Hematopoietic multipotent progenitor cell treated with erythropoietin and hydrocortisone succinate and interleukin-3 and kit ligand, for 15 days (in vitro differentiated cells): Measurements from ENCODE around the gene GRIN2A.

Source experiments
- DNase-seq: peaks from one replicate; pipeline ENCODE4 v3.0.0-alpha.2; 2015; ENCODE audit warnings: low spot score

GRIN2A gene

GRCh38 chr16:9817586-9817985 is 364.6 kb downstream of the GRIN2A start:
- DNase-seq = no peak

- DNase-seq = no peak
Measured at GRCh38 chr16:9816644-9817043, 365.6 kb downstream of the GRIN2A start.

- DNase-seq = no peak
Measured at GRCh38 chr16:9813665-9814064, 368.6 kb downstream of the GRIN2A start.

GRCh38 chr16:9808210-9808609 is 374.0 kb downstream of the GRIN2A start:
- DNase-seq = no peak

GRCh38 chr16:9807302-9807701 is 374.9 kb downstream of the GRIN2A start:
- no peak for DNase-seq

- DNase-seq = no peak
Measured at GRCh38 chr16:9805109-9805508, 377.1 kb downstream of the GRIN2A start.

GRCh38 chr16:9802160-9802559 is 380.1 kb downstream of the GRIN2A start:
- DNase-seq = no peak

- DNase-seq = no peak
Measured at GRCh38 chr16:9801651-9802050, 380.6 kb downstream of the GRIN2A start.

- no peak for DNase-seq
Measured at GRCh38 chr16:9800186-9800738, 382.0 kb downstream of the GRIN2A start.

GRCh38 chr16:9798952-9799580 is 383.2 kb downstream of the GRIN2A start:
- DNase-seq = no peak

GRCh38 chr16:9798474-9798873 is 383.8 kb downstream of the GRIN2A start:
- DNase-seq = no peak

GRCh38 chr16:9797306-9797705 is 384.9 kb downstream of the GRIN2A start:
- no peak for DNase-seq

- DNase-seq = no peak
Measured at GRCh38 chr16:9793623-9794022, 388.6 kb downstream of the GRIN2A start.

GRCh38 chr16:9791556-9791955 is 390.7 kb downstream of the GRIN2A start:
- DNase-seq = no peak

- no peak for DNase-seq
Measured at GRCh38 chr16:9790199-9790598, 392.0 kb downstream of the GRIN2A start.

GRCh38 chr16:9787717-9788116 is 394.5 kb downstream of the GRIN2A start:
- DNase-seq = no peak

GRCh38 chr16:9780831-9781230 is 401.4 kb downstream of the GRIN2A start:
- DNase-seq = no peak

GRCh38 chr16:9778849-9779248 is 403.4 kb downstream of the GRIN2A start:
- DNase-seq = no peak

- no peak for DNase-seq
Measured at GRCh38 chr16:9775998-9776397, 406.2 kb downstream of the GRIN2A start.

- no peak for DNase-seq
Measured at GRCh38 chr16:9773289-9773688, 408.9 kb downstream of the GRIN2A start.

- DNase-seq = no peak
Measured at GRCh38 chr16:9772526-9773225, 409.6 kb downstream of the GRIN2A start.

- DNase-seq = no peak
Measured at GRCh38 chr16:9766891-9767290, 415.3 kb downstream of the GRIN2A start.

GRCh38 chr16:9763505-9763904 is 418.7 kb downstream of the GRIN2A start:
- DNase-seq = no peak

- DNase-seq = no peak
Measured at GRCh38 chr16:9761870-9762269, 420.4 kb downstream of the GRIN2A start.
